Coronary artery (tissue), 2 donors: ENCODE data around the gene MAS1L.
"Not testable (repeated sequence)": the region's sequence is repeated elsewhere in the genome, so short reads cannot be mapped to it uniquely, and the experiment has no call there.

ENCODE experiments used
- DNase-seq: peaks from one replicate; pipeline ENCODE4 v3.0.0-alpha.2; 2017; ENCODE audit warnings: low spot score
- H3K27ac ChIP-seq, 2 donors: fragments of 200-600 bp; sonication (generic); one replicate each; pipeline ENCODE4 v1.5.1; 2016 to 2019
- H3K4me3 ChIP-seq: fragments of 200-600 bp; sonication (generic); 2 replicates; pipeline ENCODE4 v1.5.1; 2016; ENCODE audit warnings: mild to moderate bottlenecking, moderate library complexity
- CTCF ChIP-seq: fragments of 200-600 bp; sonication (generic); IDR thresholded peaks from one replicate; pipeline ENCODE4 v1.5.1; 2019; ENCODE audit warnings: antibody characterized with exemption

Gene MAS1L

GRCh38 chr6:29456971-29457370, 30.8 kb downstream of the MAS1L start, which contains the start of the genes OR11A1 and OR2H1:
Gene OR11A1 (minus strand): TSS chr6:29457071. CDS start chr6:29427641, 29,430 bp downstream.
Gene OR2H1 (plus strand): TSS chr6:29457155. CDS start chr6:29461770, 4,615 bp downstream.
- TF ChIP-seq CTCF: no peak

GRCh38 chr6:29451471-29452193, 36.1 kb downstream of the MAS1L start:
- no peak for DNase-seq
- H3K27ac ChIP-seq: no peak overlapping the region
- TF ChIP-seq CTCF: no peak
- no peak overlapping the region for H3K4me3 ChIP-seq

More at GRCh38 chr6:29456971-29457370, 30.8 kb downstream of the MAS1L start, which contains the start of the genes OR11A1 and OR2H1:
- Histone ChIP-seq H3K4me3 (no peak within 1 kb of the TSS), H3K27ac (no peak within 1 kb of the TSS)
- DNase-seq: no peak

DNA sequence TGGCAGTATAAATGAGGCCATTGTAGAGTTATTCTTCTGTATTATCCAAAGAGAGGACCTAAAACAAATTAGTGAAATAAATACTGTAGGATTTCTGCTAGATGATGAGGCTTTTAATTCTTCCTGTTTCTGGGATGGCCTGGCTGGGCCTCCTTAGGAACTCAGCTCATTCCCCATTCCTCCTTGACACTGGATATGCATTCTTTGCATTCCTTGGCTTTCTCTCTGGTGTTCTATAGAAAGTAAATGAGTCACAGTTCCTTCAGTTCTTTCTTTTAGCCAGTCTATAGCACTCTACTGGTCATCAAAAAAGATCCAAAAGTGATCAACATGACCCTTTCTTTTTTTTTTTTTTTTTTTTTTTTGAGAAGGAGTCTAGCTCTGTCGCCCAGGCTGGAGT, 40.1 kb downstream of the MAS1L start:
- TF ChIP-seq CTCF: no peak
- no peak overlapping the region for H3K4me3 ChIP-seq
- H3K27ac ChIP-seq: no peak overlapping the region
- no peak for DNase-seq

- H3K27ac ChIP-seq, H3K4me3 ChIP-seq, DNase-seq: not testable (repeated sequence)
Measured at GRCh38 chr6:29444031-29444430, 43.7 kb downstream of the MAS1L start.

GRCh38 chr6:29442719-29443118, 45.0 kb downstream of the MAS1L start:
- no peak overlapping the region for H3K4me3 ChIP-seq
- DNase-seq: no peak
- no peak for TF ChIP-seq CTCF
- H3K27ac ChIP-seq: no peak overlapping the region

GRCh38 chr6:29439006-29439405, 48.8 kb downstream of the MAS1L start, which contains the start of gene OR10C1:
Gene OR10C1 (plus strand): TSS chr6:29439306. CDS start chr6:29440016, 710 bp downstream.
- Histone ChIP-seq H3K4me3 (no peak within 1 kb of the TSS), H3K27ac (no peak within 1 kb of the TSS)
- TF ChIP-seq CTCF: no peak
- DNase-seq: no peak

DNA sequence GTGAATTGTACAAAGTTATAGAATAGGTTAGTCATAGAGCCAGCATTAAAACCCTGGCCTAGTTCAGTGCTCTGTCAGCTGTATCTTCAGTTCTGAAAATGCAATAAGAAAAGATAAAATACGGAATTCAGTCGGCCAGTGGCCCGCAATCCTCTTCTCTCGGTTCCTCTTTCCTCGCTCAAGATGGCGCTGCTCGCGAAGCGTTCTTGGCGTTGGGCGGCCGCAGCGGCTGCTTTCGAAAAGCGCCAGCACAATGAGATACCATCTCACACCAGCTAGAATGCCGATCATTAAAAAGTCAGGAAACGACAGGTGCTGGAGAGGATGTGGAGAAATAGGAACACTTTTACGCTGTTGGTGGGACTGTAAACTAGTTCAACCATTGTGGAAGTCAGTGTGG, 51.0 kb downstream of the MAS1L start:
- H3K4me3 ChIP-seq, DNase-seq, H3K27ac ChIP-seq: not testable (repeated sequence)
